ENCODE measurements around the gene AXIN1.
"Not testable (repeated sequence)": the region's sequence is repeated elsewhere in the genome, so short reads cannot be mapped to it uniquely, and the experiment has no call there.

The AXIN1 gene

GRCh38 chr16:351804-352520 is 561 bp downstream of the AXIN1 start:
- peak; percentile 34 for DNase-seq

GRCh38 chr16:350203-350602 is 2.3 kb downstream of the AXIN1 start:
- DNase-seq = no peak

- DNase-seq = no peak
These were observed 3.3 kb downstream of the AXIN1 start for GRCh38 chr16:349211-349610.

GRCh38 chr16:348495-348894 is 4.0 kb downstream of the AXIN1 start:
- not testable (repeated sequence) for DNase-seq

- no peak for DNase-seq
These were observed 5.3 kb downstream of the AXIN1 start for GRCh38 chr16:347203-347602.

- DNase-seq = no peak
These were observed 5.9 kb downstream of the AXIN1 start for GRCh38 chr16:346587-346986.

- DNase-seq = no peak
These were observed 6.8 kb downstream of the AXIN1 start for GRCh38 chr16:345772-346171.

GRCh38 chr16:342455-343213 is 9.9 kb downstream of the AXIN1 start:
- no peak for DNase-seq

GRCh38 chr16:341974-342336 is 10.6 kb downstream of the AXIN1 start:
- DNase-seq = not testable (repeated sequence)

- DNase-seq = not testable (repeated sequence)
These were observed 11.2 kb downstream of the AXIN1 start for GRCh38 chr16:341095-341973.

GRCh38 chr16:340370-341091 is 12.0 kb downstream of the AXIN1 start:
- DNase-seq = no peak

- DNase-seq = no peak
These were observed 12.8 kb downstream of the AXIN1 start for GRCh38 chr16:339680-340079.

GRCh38 chr16:337975-338575 is 14.4 kb downstream of the AXIN1 start:
- no peak for DNase-seq

- no peak for DNase-seq
These were observed 15.1 kb downstream of the AXIN1 start for GRCh38 chr16:337437-337836.

- no peak for DNase-seq
These were observed 16.3 kb downstream of the AXIN1 start for GRCh38 chr16:336269-336668.

- DNase-seq = not testable (repeated sequence)
These were observed 17.5 kb downstream of the AXIN1 start for GRCh38 chr16:334861-335632.

- not testable (repeated sequence) for DNase-seq
These were observed 18.2 kb downstream of the AXIN1 start for GRCh38 chr16:334164-334832.

GRCh38 chr16:333406-334094 is 19.0 kb downstream of the AXIN1 start:
- DNase-seq = no peak

- DNase-seq = not testable (repeated sequence)
These were observed 21.2 kb downstream of the AXIN1 start for GRCh38 chr16:331181-331814.

GRCh38 chr16:330741-331140 is 21.8 kb downstream of the AXIN1 start:
- DNase-seq = no peak
